ENCODE data around the gene GNG12. TPM values are rescaled to one million over a fixed set of nuclear protein-coding genes. Genes with fewer than 3 reads are reported as not detected.

Gene GNG12
- total RNA-seq, 1 donor from 2014 or later = 1.3 TPM

DNA sequence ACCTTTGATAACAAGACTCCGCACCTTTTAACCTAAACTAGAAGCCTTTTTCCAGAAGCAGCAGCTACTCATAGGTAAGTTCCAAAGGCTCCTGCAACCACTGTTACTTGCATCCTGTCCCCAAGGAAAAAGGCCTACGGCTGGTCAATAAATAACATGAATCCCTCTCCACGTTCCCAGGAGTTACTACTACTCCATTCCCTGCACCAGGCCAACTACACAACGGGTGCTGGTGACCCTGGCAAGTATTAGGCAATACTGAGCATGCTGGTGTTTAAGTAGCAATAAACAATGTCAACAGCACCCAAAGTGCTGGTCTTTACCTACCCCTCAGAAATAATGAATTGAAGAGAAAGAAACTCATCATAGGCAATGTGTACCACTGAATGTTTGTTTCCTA lies 7.7 kb downstream of the GNG12 start:
- Mint-ChIP-seq H3K4me1 (ENCODE audit: low read depth, unreplicated experiment) (peaks cover 3% of the 10 kb centered on the region), H3K27ac (ENCODE audit: unreplicated experiment) (no peak overlapping the region), H3K9me3 (ENCODE audit: unreplicated experiment) (no peaks in the 10 kb centered on the region), H3K27me3 (ENCODE audit: unreplicated experiment) (no peaks in the 10 kb centered on the region), H3K36me3 (ENCODE audit: unreplicated experiment) (no peaks in the 10 kb centered on the region), H3K4me3 (ENCODE audit: unreplicated experiment) (no peak overlapping the region)
- DNase-seq = no peak
- TF ChIP-seq, protein P1, sequence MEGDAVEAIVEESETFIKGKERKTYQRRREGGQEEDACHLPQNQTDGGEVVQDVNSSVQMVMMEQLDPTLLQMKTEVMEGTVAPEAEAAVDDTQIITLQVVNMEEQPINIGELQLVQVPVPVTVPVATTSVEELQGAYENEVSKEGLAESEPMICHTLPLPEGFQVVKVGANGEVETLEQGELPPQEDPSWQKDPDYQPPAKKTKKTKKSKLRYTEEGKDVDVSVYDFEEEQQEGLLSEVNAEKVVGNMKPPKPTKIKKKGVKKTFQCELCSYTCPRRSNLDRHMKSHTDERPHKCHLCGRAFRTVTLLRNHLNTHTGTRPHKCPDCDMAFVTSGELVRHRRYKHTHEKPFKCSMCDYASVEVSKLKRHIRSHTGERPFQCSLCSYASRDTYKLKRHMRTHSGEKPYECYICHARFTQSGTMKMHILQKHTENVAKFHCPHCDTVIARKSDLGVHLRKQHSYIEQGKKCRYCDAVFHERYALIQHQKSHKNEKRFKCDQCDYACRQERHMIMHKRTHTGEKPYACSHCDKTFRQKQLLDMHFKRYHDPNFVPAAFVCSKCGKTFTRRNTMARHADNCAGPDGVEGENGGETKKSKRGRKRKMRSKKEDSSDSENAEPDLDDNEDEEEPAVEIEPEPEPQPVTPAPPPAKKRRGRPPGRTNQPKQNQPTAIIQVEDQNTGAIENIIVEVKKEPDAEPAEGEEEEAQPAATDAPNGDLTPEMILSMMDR (IDR thresholded peaks at IDR 0.05; ENCODE audit: partially characterized antibody, unreplicated experiment) = no peak

DNA sequence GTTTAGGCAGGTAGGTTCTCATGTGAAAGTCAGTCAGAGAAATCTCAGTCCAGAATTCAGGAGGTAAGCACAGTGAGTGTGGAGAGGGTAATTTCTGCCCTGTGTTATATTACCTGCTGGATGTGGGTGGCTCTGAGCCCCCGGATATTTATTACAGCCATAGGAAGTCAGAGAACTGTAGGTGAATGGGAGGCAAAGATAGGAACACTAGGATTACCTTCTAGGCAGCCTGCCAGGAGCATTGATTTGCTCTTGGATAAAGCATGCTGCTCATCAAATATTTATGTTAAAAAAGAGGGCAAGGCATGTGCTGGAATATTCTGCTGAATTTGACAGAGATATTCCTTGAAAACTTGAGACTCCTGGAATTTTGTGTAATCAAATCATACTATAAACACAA lies 8.5 kb downstream of the GNG12 start:
- DNase-seq = peak; percentile 24
- H3K4me1 Mint-ChIP-seq (ENCODE audit: low read depth, unreplicated experiment) = peaks cover 3% of the 10 kb centered on the region
- no peaks in the 10 kb centered on the region for H3K9me3 Mint-ChIP-seq (ENCODE audit: unreplicated experiment)
- TF ChIP-seq, protein P1 (IDR thresholded peaks at IDR 0.05; ENCODE audit: partially characterized antibody, unreplicated experiment) = no peak
- no peaks in the 10 kb centered on the region for H3K27me3 Mint-ChIP-seq (ENCODE audit: unreplicated experiment)
- H3K27ac Mint-ChIP-seq (ENCODE audit: unreplicated experiment) = no peak overlapping the region
- no peak overlapping the region for H3K4me3 Mint-ChIP-seq (ENCODE audit: unreplicated experiment)
- H3K36me3 Mint-ChIP-seq (ENCODE audit: unreplicated experiment) = no peaks in the 10 kb centered on the region

DNA sequence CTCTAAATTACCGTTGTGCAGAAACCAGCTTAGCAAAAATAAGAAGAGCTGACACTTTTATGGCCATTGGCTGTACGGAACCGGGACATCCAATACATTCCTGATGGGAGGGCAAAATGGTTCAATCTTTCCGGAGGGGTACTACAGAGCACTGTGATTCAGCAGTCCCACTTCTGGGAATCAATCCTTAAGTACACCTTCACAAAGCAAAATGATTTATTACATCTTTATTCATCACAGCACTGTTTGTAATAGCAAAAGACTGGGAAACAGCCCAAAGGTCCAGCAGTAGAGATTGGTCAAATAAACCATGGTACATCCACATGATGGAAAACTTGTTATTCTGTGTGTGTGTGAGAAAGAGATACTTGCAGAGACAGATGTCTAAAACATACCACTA lies 9.7 kb downstream of the GNG12 start:
- Mint-ChIP-seq H3K9me3 (ENCODE audit: unreplicated experiment) (no peaks in the 10 kb centered on the region), H3K4me3 (ENCODE audit: unreplicated experiment) (no peak overlapping the region), H3K27me3 (ENCODE audit: unreplicated experiment) (no peaks in the 10 kb centered on the region), H3K27ac (ENCODE audit: unreplicated experiment) (no peak overlapping the region), H3K4me1 (ENCODE audit: low read depth, unreplicated experiment) (peaks cover 3% of the 10 kb centered on the region), H3K36me3 (ENCODE audit: unreplicated experiment) (no peaks in the 10 kb centered on the region)
- TF ChIP-seq, protein P1 (IDR thresholded peaks at IDR 0.05; ENCODE audit: partially characterized antibody, unreplicated experiment) = no peak
- no peak for DNase-seq

DNA sequence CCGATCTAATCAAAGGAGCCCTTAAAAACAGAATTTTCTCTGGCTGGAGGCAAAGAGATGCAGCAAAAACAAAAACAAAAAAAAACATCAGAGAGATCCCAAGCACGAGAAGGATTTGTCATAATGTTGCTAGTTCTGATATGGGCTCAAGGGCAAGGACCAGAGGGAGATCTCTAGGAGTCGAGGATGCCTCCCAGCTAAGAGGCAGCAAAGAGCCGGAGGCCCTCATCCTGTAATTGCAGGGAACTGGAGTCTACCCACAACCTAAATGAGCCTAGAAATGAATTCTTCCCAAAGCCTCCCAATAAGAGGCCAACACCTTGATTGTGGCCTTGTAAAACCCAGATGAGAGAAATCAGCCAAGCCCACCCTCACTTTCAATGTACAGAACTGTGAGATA lies 12.0 kb downstream of the GNG12 start:
- H3K4me3 Mint-ChIP-seq (ENCODE audit: unreplicated experiment) = no peak overlapping the region
- no peaks in the 10 kb centered on the region for H3K27me3 Mint-ChIP-seq (ENCODE audit: unreplicated experiment)
- no peak overlapping the region for H3K27ac Mint-ChIP-seq (ENCODE audit: unreplicated experiment)
- no peaks in the 10 kb centered on the region for H3K9me3 Mint-ChIP-seq (ENCODE audit: unreplicated experiment)
- H3K4me1 Mint-ChIP-seq (ENCODE audit: low read depth, unreplicated experiment) = peaks cover 3% of the 10 kb centered on the region
- TF ChIP-seq, protein P1 (IDR thresholded peaks at IDR 0.05; ENCODE audit: partially characterized antibody, unreplicated experiment) = no peak
- no peak for DNase-seq
- no peaks in the 10 kb centered on the region for H3K36me3 Mint-ChIP-seq (ENCODE audit: unreplicated experiment)

- Mint-ChIP-seq H3K4me3 (ENCODE audit: unreplicated experiment) (no peak overlapping the region), H3K9me3 (ENCODE audit: unreplicated experiment) (no peaks in the 10 kb centered on the region), H3K4me1 (ENCODE audit: low read depth, unreplicated experiment) (no peaks in the 10 kb centered on the region), H3K36me3 (ENCODE audit: unreplicated experiment) (no peaks in the 10 kb centered on the region), H3K27ac (ENCODE audit: unreplicated experiment) (no peak overlapping the region), H3K27me3 (ENCODE audit: unreplicated experiment) (no peaks in the 10 kb centered on the region)
- TF ChIP-seq, protein P1 (IDR thresholded peaks at IDR 0.05; ENCODE audit: partially characterized antibody, unreplicated experiment) = no peak
- no peak for DNase-seq
Observed at GRCh38 chr1:67818725-67819301, 14.5 kb downstream of the GNG12 start.
